Measurements from ENCODE around the gene DEFB128. TPM values are rescaled to one million over a fixed set of nuclear protein-coding genes. Genes with fewer than 3 reads are reported as not detected.
A peak's percentile ranks its signal among the peaks of the same experiment; 100 is the strongest.

Gene DEFB128
- total RNA-seq, 1 donor from 2014 or later = not detected

DNA sequence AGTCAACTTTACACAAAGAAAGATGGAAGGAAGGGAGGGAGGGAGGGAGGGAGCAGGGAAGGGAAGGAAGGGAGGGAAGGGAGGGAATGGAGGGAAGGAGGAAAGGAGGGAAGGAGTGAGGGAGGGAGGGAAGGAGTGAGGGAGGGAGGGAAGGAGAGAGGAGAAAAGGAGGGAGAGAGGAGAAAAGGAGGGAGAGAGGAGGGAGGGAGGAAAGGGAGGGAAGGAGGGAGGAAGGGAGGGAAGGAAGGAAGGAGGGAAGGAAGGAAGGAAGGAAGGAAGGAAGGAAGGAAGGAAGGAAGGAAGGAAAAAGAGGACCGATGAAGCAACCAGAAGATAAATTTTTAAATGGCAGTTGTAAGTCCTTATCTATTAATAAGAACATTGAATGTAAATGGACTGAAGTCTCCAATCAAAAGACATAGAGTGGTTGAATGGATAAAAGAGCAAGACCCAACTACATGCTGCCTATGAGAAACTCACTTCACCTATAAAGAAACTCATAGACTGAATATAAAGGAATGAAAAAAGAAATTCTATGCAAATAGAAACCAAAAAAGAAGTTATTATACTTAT is 31.8 kb upstream of the DEFB128 start:
- no peaks in the 10 kb centered on the region for H3K36me3 ChIP-seq (ENCODE audit: control insufficient read depth, insufficient read depth, low read length)
- DNase-seq (ENCODE audit: low read depth) (no peak), FAIRE-seq (no peak)
- no peaks in the 10 kb centered on the region for H3K27me3 ChIP-seq (ENCODE audit: control insufficient read depth, insufficient read depth, low read length)
- no peak overlapping the region for H3K4me3 ChIP-seq (ENCODE audit: low read depth, low read length)
- TF ChIP-seq, protein P1, sequence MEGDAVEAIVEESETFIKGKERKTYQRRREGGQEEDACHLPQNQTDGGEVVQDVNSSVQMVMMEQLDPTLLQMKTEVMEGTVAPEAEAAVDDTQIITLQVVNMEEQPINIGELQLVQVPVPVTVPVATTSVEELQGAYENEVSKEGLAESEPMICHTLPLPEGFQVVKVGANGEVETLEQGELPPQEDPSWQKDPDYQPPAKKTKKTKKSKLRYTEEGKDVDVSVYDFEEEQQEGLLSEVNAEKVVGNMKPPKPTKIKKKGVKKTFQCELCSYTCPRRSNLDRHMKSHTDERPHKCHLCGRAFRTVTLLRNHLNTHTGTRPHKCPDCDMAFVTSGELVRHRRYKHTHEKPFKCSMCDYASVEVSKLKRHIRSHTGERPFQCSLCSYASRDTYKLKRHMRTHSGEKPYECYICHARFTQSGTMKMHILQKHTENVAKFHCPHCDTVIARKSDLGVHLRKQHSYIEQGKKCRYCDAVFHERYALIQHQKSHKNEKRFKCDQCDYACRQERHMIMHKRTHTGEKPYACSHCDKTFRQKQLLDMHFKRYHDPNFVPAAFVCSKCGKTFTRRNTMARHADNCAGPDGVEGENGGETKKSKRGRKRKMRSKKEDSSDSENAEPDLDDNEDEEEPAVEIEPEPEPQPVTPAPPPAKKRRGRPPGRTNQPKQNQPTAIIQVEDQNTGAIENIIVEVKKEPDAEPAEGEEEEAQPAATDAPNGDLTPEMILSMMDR (IDR thresholded peaks at IDR 0.05; ENCODE audit: insufficient read depth, low read length, severe bottlenecking) = no peak

DNA sequence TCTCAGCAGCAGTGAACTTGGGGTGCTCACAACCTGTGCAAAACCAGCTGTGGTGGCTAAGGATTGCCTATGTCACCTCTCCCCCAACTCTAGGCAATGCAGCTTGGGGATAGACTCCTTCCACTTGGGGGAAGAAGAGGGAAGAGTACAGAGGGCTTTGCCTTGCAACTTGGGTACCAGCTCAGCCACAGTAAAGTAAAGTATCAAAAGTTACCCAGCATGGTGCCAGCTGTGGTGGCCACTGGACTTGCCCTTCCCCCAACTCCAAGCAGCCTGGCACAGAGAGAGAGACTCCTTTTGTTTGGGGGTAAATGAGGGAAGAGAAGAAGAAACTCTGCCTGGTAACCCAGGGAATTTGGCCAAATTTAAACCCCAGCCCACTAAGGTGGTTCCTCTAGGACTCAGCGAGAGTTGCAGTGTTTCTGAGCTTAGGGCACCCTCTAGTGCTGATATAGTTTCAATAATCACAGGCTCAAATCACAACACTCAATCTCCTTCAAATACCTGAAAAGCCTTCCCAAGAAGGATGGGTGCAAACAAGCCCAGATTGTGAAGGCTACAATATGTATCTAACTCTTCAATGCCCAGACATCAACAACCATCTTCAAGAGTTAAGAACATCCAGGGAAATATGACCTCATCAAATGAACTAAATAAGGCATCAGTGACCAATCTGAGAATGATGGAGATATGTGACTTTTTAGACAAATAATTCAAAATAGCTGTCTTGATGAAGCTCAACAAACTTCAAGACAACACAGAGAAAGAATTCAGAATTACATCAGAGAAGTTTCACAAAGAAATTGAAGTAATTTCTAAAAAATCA is 30.0 kb upstream of the DEFB128 start:
- Histone ChIP-seq H3K4me3 (ENCODE audit: low read depth, low read length) (no peak overlapping the region), H3K27me3 (ENCODE audit: control insufficient read depth, insufficient read depth, low read length) (no peaks in the 10 kb centered on the region), H3K36me3 (ENCODE audit: control insufficient read depth, insufficient read depth, low read length) (no peaks in the 10 kb centered on the region)
- TF ChIP-seq, protein P1 (IDR thresholded peaks at IDR 0.05; ENCODE audit: insufficient read depth, low read length, severe bottlenecking) = peak; percentile 54
- no peak for FAIRE-seq
- DNase-seq (ENCODE audit: low read depth) = peak; percentile 32

DNA sequence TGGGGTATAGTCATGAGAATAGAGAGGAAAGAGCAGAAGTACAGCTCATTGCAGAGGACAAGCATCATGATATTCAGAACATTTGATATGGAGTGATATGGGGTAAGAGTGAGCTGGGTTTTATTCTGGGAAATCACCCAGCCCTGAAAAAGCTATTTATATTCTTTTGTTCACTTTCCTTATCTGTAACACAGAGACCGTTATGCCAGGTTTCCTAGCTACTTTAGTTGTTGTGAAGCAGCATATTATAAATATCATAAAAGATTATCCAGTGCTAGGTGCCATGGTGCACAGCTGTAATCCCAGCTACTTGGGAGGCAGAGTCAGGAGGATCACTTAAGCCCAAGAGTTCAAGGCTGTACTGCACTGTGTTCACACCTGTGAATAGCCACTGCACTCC is 27.8 kb upstream of the DEFB128 start:
- Histone ChIP-seq H3K4me3 (ENCODE audit: low read depth, low read length) (no peak overlapping the region), H3K27me3 (ENCODE audit: control insufficient read depth, insufficient read depth, low read length) (no peaks in the 10 kb centered on the region), H3K36me3 (ENCODE audit: control insufficient read depth, insufficient read depth, low read length) (no peaks in the 10 kb centered on the region)
- no peak for DNase-seq (ENCODE audit: low read depth)
- TF ChIP-seq, protein P1 (IDR thresholded peaks at IDR 0.05; ENCODE audit: insufficient read depth, low read length, severe bottlenecking) = no peak
- no peak for FAIRE-seq

DNA sequence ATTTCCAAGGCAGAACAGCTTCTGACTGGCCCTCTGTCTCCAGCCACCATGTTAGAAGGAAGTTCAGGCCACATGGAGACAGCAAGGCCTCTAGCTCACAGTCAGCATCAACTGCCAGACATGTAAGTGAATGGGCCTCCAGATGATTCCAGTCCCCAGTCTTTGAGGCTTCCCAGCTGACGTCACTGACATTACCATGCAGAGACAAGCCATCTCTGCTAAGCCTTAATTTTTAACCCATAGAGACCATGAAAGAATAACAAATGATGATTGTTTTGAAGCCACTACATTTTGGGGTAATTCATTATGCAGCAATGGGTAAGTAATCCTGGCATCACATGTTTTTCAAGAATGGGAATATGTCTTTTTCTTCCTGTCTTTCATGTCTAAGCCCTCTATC is 26.3 kb upstream of the DEFB128 start:
- no peak for FAIRE-seq

DNA sequence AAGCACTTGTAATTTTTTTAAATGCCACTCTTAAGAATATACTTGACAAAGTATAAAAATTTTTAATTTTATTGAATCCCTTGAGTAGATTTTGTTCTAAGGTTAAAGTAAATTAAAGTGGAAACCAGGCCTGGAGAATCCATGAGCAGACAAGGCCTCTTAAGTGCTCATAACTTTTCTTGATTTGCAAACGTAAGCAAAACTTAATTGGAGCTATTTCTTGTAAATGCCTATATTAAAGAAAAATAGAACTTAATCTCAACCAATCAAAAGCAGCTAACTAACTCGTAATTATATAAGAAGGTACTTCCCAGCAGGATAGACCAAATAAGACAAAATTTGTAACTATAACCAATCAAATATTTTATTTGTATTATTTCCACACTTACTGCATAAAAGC is 24.9 kb upstream of the DEFB128 start:
- H3K27me3 ChIP-seq (ENCODE audit: control insufficient read depth, insufficient read depth, low read length) = no peaks in the 10 kb centered on the region
- H3K36me3 ChIP-seq (ENCODE audit: control insufficient read depth, insufficient read depth, low read length) = no peaks in the 10 kb centered on the region
- FAIRE-seq (no peak), DNase-seq (ENCODE audit: low read depth) (no peak)
- TF ChIP-seq, protein P1 (IDR thresholded peaks at IDR 0.05; ENCODE audit: insufficient read depth, low read length, severe bottlenecking) = no peak
- H3K4me3 ChIP-seq (ENCODE audit: low read depth, low read length) = no peak overlapping the region

More for the DNA sequence above, 26.3 kb upstream of the DEFB128 start:
- no peak overlapping the region for H3K4me3 ChIP-seq (ENCODE audit: low read depth, low read length)
- TF ChIP-seq, protein P1 (IDR thresholded peaks at IDR 0.05; ENCODE audit: insufficient read depth, low read length, severe bottlenecking) = no peak
- no peaks in the 10 kb centered on the region for H3K36me3 ChIP-seq (ENCODE audit: control insufficient read depth, insufficient read depth, low read length)
- no peaks in the 10 kb centered on the region for H3K27me3 ChIP-seq (ENCODE audit: control insufficient read depth, insufficient read depth, low read length)
- DNase-seq (ENCODE audit: low read depth) = no peak

All from bronchial epithelial cell (primary cell).